ENCODE data around the gene ELMO1.

Gene ELMO1

GRCh38 chr7:37162106-37162505, 286.6 kb downstream of the ELMO1 start:
- no peak overlapping the region for H3K27ac ChIP-seq
- no peak for TF ChIP-seq CTCF (IDR thresholded peaks at IDR 0.05)
- no peak overlapping the region for H2AFZ ChIP-seq
- H3K27me3 ChIP-seq (ENCODE audit: control insufficient read depth, insufficient read depth, low read length): no peaks in the 10 kb centered on the region
- no peak overlapping the region for H3K4me3 ChIP-seq (ENCODE audit: low read depth, low read length)
- no peaks in the 10 kb centered on the region for H3K9me3 ChIP-seq (ENCODE audit: control insufficient read depth, low read length)
- H3K4me2 ChIP-seq (ENCODE audit: low read length): no peak overlapping the region
- no peaks in the 10 kb centered on the region for H3K79me2 ChIP-seq
- no peak overlapping the region for H3K9ac ChIP-seq
- H3K36me3 ChIP-seq (ENCODE audit: control insufficient read depth, insufficient read depth, low read length): no peaks in the 10 kb centered on the region
- H3K4me1 ChIP-seq: no peaks in the 10 kb centered on the region

- H3K4me2 ChIP-seq (ENCODE audit: low read length): no peak overlapping the region
- no peak overlapping the region for H2AFZ ChIP-seq
- H3K27ac ChIP-seq: no peak overlapping the region
- H3K79me2 ChIP-seq: no peaks in the 10 kb centered on the region
- H3K4me1 ChIP-seq: no peaks in the 10 kb centered on the region
- H3K36me3 ChIP-seq (ENCODE audit: control insufficient read depth, insufficient read depth, low read length): no peaks in the 10 kb centered on the region
- no peak overlapping the region for H3K9ac ChIP-seq
- TF ChIP-seq CTCF (IDR thresholded peaks at IDR 0.05): no peak
- no peaks in the 10 kb centered on the region for H3K9me3 ChIP-seq (ENCODE audit: control insufficient read depth, low read length)
- H3K4me3 ChIP-seq (ENCODE audit: low read depth, low read length): no peak overlapping the region
- no peaks in the 10 kb centered on the region for H3K27me3 ChIP-seq (ENCODE audit: control insufficient read depth, insufficient read depth, low read length)
These were observed 288.0 kb downstream of the ELMO1 start for GRCh38 chr7:37160656-37161055.

GRCh38 chr7:37153376-37153775, 295.3 kb downstream of the ELMO1 start:
- no peak for TF ChIP-seq CTCF (IDR thresholded peaks at IDR 0.05)
- Histone ChIP-seq H3K27ac (no peak overlapping the region), H3K4me2 (ENCODE audit: low read length) (no peak overlapping the region), H3K9ac (no peak overlapping the region), H3K4me1 (no peaks in the 10 kb centered on the region), H3K36me3 (ENCODE audit: control insufficient read depth, insufficient read depth, low read length) (no peaks in the 10 kb centered on the region), H3K4me3 (ENCODE audit: low read depth, low read length) (no peak overlapping the region), H3K79me2 (no peaks in the 10 kb centered on the region), H2AFZ (no peak overlapping the region), H3K27me3 (ENCODE audit: control insufficient read depth, insufficient read depth, low read length) (no peaks in the 10 kb centered on the region), H3K9me3 (ENCODE audit: control insufficient read depth, low read length) (no peaks in the 10 kb centered on the region)

GRCh38 chr7:37151741-37152413, 296.8 kb downstream of the ELMO1 start:
- Histone ChIP-seq H3K9me3 (ENCODE audit: control insufficient read depth, low read length) (no peaks in the 10 kb centered on the region), H3K36me3 (ENCODE audit: control insufficient read depth, insufficient read depth, low read length) (no peaks in the 10 kb centered on the region), H3K79me2 (no peaks in the 10 kb centered on the region), H3K4me1 (no peaks in the 10 kb centered on the region), H3K4me3 (ENCODE audit: low read depth, low read length) (no peak overlapping the region), H3K27me3 (ENCODE audit: control insufficient read depth, insufficient read depth, low read length) (no peaks in the 10 kb centered on the region), H3K4me2 (ENCODE audit: low read length) (no peak overlapping the region), H3K27ac (no peak overlapping the region), H3K9ac (no peak overlapping the region), H2AFZ (no peak overlapping the region)
- TF ChIP-seq CTCF (IDR thresholded peaks at IDR 0.05): no peak

GRCh38 chr7:37150856-37151255, 297.8 kb downstream of the ELMO1 start:
- TF ChIP-seq CTCF (IDR thresholded peaks at IDR 0.05): no peak
- Histone ChIP-seq H3K36me3 (ENCODE audit: control insufficient read depth, insufficient read depth, low read length) (no peaks in the 10 kb centered on the region), H3K27ac (no peak overlapping the region)

More at GRCh38 chr7:37150856-37151255, 297.8 kb downstream of the ELMO1 start:
- no peak overlapping the region for H3K9ac ChIP-seq
- H3K27me3 ChIP-seq (ENCODE audit: control insufficient read depth, insufficient read depth, low read length): no peaks in the 10 kb centered on the region
- H3K9me3 ChIP-seq (ENCODE audit: control insufficient read depth, low read length): no peaks in the 10 kb centered on the region
- H3K4me2 ChIP-seq (ENCODE audit: low read length): no peak overlapping the region
- H3K4me1 ChIP-seq: no peaks in the 10 kb centered on the region
- no peaks in the 10 kb centered on the region for H3K79me2 ChIP-seq
- no peak overlapping the region for H3K4me3 ChIP-seq (ENCODE audit: low read depth, low read length)
- no peak overlapping the region for H2AFZ ChIP-seq
